ENCODE measurements around the gene CD81. TPM values are rescaled to one million over a fixed set of nuclear protein-coding genes. Genes with fewer than 3 reads are reported as not detected.
A peak's percentile ranks its signal among the peaks of the same experiment; 100 is the strongest.

Gene CD81
- total RNA-seq, 5 donors from 2014 or later (not counting 1 experiment from before 2014, with no cell fraction given) = 124 to 213 (median 146) TPM

DNA sequence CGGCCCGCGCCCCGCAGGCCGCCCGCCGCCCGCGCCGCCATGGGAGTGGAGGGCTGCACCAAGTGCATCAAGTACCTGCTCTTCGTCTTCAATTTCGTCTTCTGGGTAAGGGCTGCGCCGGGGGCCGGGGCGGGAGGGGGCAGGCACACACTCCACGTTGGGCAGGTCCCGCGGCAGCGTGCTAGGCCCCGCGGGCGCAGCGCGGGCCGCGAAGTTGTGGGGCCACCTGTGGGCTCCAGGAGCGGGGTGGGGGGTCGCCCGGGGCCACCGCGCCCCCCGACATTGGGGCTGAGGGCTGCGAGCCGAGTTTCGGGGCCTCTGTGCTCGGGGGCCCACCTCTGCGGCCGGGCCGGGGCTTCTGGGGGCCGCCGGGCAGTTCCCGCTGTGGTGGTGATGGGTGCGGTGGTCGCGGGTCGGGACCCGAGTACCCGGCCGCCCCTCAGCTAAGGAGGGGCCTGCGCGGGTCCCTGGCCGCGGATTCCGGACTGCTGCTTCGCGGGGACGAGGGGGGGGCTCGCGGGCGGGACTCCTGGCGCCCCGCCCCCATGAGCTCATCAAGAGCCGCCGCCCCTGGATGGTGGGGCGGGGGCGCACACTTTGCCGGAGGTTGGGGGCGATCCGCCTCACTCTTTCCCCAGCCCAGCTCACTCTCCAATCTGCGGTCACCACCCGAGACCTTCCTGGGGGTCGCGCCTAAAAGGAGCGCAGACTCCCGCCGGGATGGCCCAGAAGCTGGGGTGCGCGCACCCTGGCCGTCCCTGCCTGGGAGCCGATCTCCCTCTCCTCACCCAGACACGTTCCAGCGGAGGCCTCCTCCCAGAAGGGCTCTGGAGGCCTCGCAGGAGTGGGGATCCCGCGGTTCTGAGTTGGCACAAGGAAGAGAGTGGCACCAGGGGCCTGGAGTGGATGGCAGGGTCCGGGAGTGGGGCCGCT, 667 bp downstream of the CD81 start:
- Histone ChIP-seq H3K4me1 (ENCODE audit: control insufficient read depth in 1 of 2, extremely low read depth in 1 of 2, insufficient read depth in 2 of 2, low read length in 2 of 2) (peaks cover 6 to 56% of the 10 kb centered on the region in 2 experiments), H3K9me3 (no peaks in the 10 kb centered on the region), H3K4me3 (ENCODE audit: control insufficient read depth in 1 of 2, extremely low read depth in 1 of 2, low read length in 1 of 2) (peak overlapping the region; percentile 71 to 86), H3K36me3 (ENCODE audit: control insufficient read depth in 2 of 2, extremely low read depth in 1 of 2, insufficient read depth in 1 of 2, low read length in 1 of 2) (peaks cover 8 to 9% of the 10 kb centered on the region in 2 donors), H3K27ac (ENCODE audit: low read length) (peak overlapping the region; percentile 45), H3K27me3 (replicated peaks in 1 of 2; ENCODE audit: control insufficient read depth in 2 of 2, extremely low read depth in 1 of 2, insufficient read depth in 2 of 2, low read length in 1 of 2) (peaks cover 0 to 4% of the 10 kb centered on the region in 2 experiments)
- ChIA-PET CTCF (interaction anchor here (0.6 to 2.3 kb wide), 4 partner anchors 10 to 1035 kb away, joined by 3 to 6 read pairs (median 4); partner anchors contain the start of gene TSSC4 (in 1 of the 2)), POLR2A (interaction anchor here (0.6 to 1.5 kb wide), 5 partner anchors 9 to 910 kb away, joined by 3 to 5 read pairs (median 3); no protein-coding TSS in a partner anchor)
- Mint-ChIP-seq H3K36me3 (peaks cover 2% of the 10 kb centered on the region), H3K4me3 (peak overlapping the region; percentile 77 to 85 (median 81)), H3K9me3 (no peaks in the 10 kb centered on the region), H3K27ac (peak overlapping the region; percentile 79 to 81), H3K27me3 (no peaks in the 10 kb centered on the region), H3K4me1 (peaks cover 12 to 48% (median 37%) of the 10 kb centered on the region in 3 donors)
- DNase-seq (peak in 23 of 35 experiments; percentile 26 to 70 (median 50)), ATAC-seq (replicated peaks in 1 of 4) (peak; percentile 38 to 59 (median 55))
- WGBS (ENCODE audit: insufficient coverage) = under 1% methylated on average over 74 of the region's 88 CpGs

- no peak for DNase-seq
- Histone ChIP-seq H3K9me3 (no peaks in the 10 kb centered on the region), H3K27me3 (replicated peaks in 1 of 2; ENCODE audit: control insufficient read depth in 2 of 2, extremely low read depth in 1 of 2, insufficient read depth in 2 of 2, low read length in 1 of 2) (peaks cover 0 to 4% of the 10 kb centered on the region in 2 experiments), H3K36me3 (ENCODE audit: control insufficient read depth in 2 of 2, extremely low read depth in 1 of 2, insufficient read depth in 1 of 2, low read length in 1 of 2) (peaks cover 8 to 9% of the 10 kb centered on the region in 2 donors), H3K4me3 (ENCODE audit: control insufficient read depth in 1 of 2, extremely low read depth in 1 of 2, low read length in 1 of 2) (peak overlapping the region; percentile 71 to 86), H3K4me1 (ENCODE audit: control insufficient read depth in 1 of 2, extremely low read depth in 1 of 2, insufficient read depth in 2 of 2, low read length in 2 of 2) (peaks cover 6 to 64% of the 10 kb centered on the region in 2 experiments), H3K27ac (ENCODE audit: low read length) (peak overlapping the region; percentile 45)
- no peak for ATAC-seq (replicated peaks in 1 of 4)
- CTCF ChIA-PET = interaction anchor here in 1 of 2 donors (1.4 to 2.3 kb wide), 2 partner anchors 9 to 22 kb away, joined by 4 to 6 read pairs; partner anchors contain the start of gene TSSC4
- H3K9me3 Mint-ChIP-seq = no peaks in the 10 kb centered on the region
- POLR2A ChIA-PET = interaction anchor here (0.6 to 1.5 kb wide), 4 partner anchors 8 to 911 kb away, joined by 3 to 5 read pairs (median 3); no protein-coding TSS in a partner anchor
- peaks cover 2% of the 10 kb centered on the region for H3K36me3 Mint-ChIP-seq
- 32% methylated on average over 20 of the region's 23 CpGs for WGBS (ENCODE audit: insufficient coverage)
- H3K4me3 Mint-ChIP-seq = peak overlapping the region; percentile 77 to 85 (median 81)
- peaks cover 18 to 53% (median 41%) of the 10 kb centered on the region in 3 donors for H3K4me1 Mint-ChIP-seq
- H3K27me3 Mint-ChIP-seq = no peaks in the 10 kb centered on the region
- H3K27ac Mint-ChIP-seq = peak overlapping the region; percentile 79 to 81
Measured at GRCh38 chr11:2378527-2379210, 1.6 kb downstream of the CD81 start.

DNA sequence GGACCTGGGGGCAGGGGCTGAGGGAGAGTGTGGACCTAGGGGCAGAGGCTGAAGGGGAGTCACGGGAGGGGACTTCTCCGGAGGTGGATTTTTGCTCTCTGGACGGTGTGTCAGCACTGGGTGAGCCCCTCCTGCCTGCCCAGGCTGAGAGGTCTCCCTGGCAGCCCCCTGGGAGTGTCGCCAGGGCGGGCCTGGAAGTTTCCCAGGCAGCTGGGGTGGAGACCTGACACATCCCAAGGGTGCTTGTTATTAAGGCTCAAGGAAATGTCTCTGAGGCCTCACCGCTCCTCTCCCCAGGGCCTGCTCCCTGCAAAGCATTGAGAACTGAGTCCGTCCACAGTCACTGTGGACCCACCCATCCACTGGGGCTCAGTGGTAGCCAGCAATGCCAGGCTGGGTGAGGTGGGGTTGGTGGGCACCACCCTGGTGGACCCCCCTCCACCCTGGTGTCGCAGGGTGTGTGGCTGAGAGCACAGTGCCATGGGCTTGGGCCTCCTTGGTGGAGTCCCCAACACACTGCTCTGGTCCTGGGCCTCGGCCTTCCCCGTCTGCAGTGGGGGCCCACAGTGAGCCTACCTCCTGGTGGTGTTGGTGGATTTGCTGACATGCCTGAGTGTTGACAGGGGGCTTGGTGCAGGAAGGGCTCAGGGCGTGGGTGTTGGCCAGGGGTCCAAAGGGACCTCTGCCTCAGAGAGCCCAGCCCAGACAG, 2.5 kb downstream of the CD81 start:
- Histone ChIP-seq H3K4me1 (ENCODE audit: control insufficient read depth in 1 of 2, extremely low read depth in 1 of 2, insufficient read depth in 2 of 2, low read length in 2 of 2) (peaks cover 6 to 73% of the 10 kb centered on the region in 2 experiments), H3K4me3 (ENCODE audit: control insufficient read depth in 1 of 2, extremely low read depth in 1 of 2, low read length in 1 of 2) (no peak overlapping the region), H3K36me3 (ENCODE audit: control insufficient read depth in 2 of 2, extremely low read depth in 1 of 2, insufficient read depth in 1 of 2, low read length in 1 of 2) (peaks cover 8 to 9% of the 10 kb centered on the region in 2 donors), H3K9me3 (no peaks in the 10 kb centered on the region), H3K27me3 (replicated peaks in 1 of 2; ENCODE audit: control insufficient read depth in 2 of 2, extremely low read depth in 1 of 2, insufficient read depth in 2 of 2, low read length in 1 of 2) (peaks cover 0 to 4% of the 10 kb centered on the region in 2 experiments), H3K27ac (ENCODE audit: low read length) (peak overlapping the region; percentile 18)
- peak overlapping the region; percentile 23 to 64 for H3K27ac Mint-ChIP-seq
- H3K27me3 Mint-ChIP-seq = no peaks in the 10 kb centered on the region
- no peak for ATAC-seq (replicated peaks in 1 of 4)
- no peaks in the 10 kb centered on the region for H3K9me3 Mint-ChIP-seq
- POLR2A ChIA-PET = no interaction called here
- 74% methylated on average over 9 of the region's 11 CpGs for WGBS (ENCODE audit: insufficient coverage)
- no peak for DNase-seq
- H3K36me3 Mint-ChIP-seq = peaks cover 2% of the 10 kb centered on the region
- peaks cover 28 to 60% (median 47%) of the 10 kb centered on the region in 3 donors for H3K4me1 Mint-ChIP-seq
- CTCF ChIA-PET = no interaction called here
- H3K4me3 Mint-ChIP-seq = peak overlapping the region in 2 of 3 donors; percentile 53 to 81

GRCh38 chr11:2380396-2380795, 3.3 kb downstream of the CD81 start:
- no peak overlapping the region for H3K4me3 ChIP-seq (ENCODE audit: control insufficient read depth in 1 of 2, extremely low read depth in 1 of 2, low read length in 1 of 2)
- peaks cover 0 to 4% of the 10 kb centered on the region in 2 experiments for H3K27me3 ChIP-seq (replicated peaks in 1 of 2; ENCODE audit: control insufficient read depth in 2 of 2, extremely low read depth in 1 of 2, insufficient read depth in 2 of 2, low read length in 1 of 2)
- peaks cover 8 to 9% of the 10 kb centered on the region in 2 donors for H3K36me3 ChIP-seq (ENCODE audit: control insufficient read depth in 2 of 2, extremely low read depth in 1 of 2, insufficient read depth in 1 of 2, low read length in 1 of 2)
- H3K4me3 Mint-ChIP-seq = peak overlapping the region; percentile 6 to 81 (median 31)
- H3K27me3 Mint-ChIP-seq = no peaks in the 10 kb centered on the region
- H3K4me1 Mint-ChIP-seq = peaks cover 30 to 68% (median 55%) of the 10 kb centered on the region in 3 donors
- POLR2A ChIA-PET = no interaction called here
- peaks cover 6 to 80% of the 10 kb centered on the region in 2 experiments for H3K4me1 ChIP-seq (ENCODE audit: control insufficient read depth in 1 of 2, extremely low read depth in 1 of 2, insufficient read depth in 2 of 2, low read length in 2 of 2)
- 89% methylated on average over 12 of the region's 13 CpGs for WGBS (ENCODE audit: insufficient coverage)
- CTCF ChIA-PET = no interaction called here
- no peaks in the 10 kb centered on the region for H3K9me3 Mint-ChIP-seq
- H3K9me3 ChIP-seq = no peaks in the 10 kb centered on the region
- peak overlapping the region; percentile 23 to 73 for H3K27ac Mint-ChIP-seq
- no peak overlapping the region for H3K27ac ChIP-seq (ENCODE audit: low read length)
- DNase-seq (no peak), ATAC-seq (replicated peaks in 1 of 4) (no peak)
- peaks cover 2% of the 10 kb centered on the region for H3K36me3 Mint-ChIP-seq

GRCh38 chr11:2380807-2381350, 3.8 kb downstream of the CD81 start:
- H3K27me3 ChIP-seq (replicated peaks in 1 of 2; ENCODE audit: control insufficient read depth in 2 of 2, extremely low read depth in 1 of 2, insufficient read depth in 2 of 2, low read length in 1 of 2) = peaks cover 0 to 4% of the 10 kb centered on the region in 2 experiments
- DNase-seq (peak in 2 of 35 experiments; percentile 18 to 45), ATAC-seq (replicated peaks in 1 of 4) (no peak)
- WGBS (ENCODE audit: insufficient coverage) = 78% methylated on average over 19 of the region's 20 CpGs
- ChIA-PET CTCF (no interaction called here), POLR2A (no interaction called here)
- H3K4me1 ChIP-seq (ENCODE audit: control insufficient read depth in 1 of 2, extremely low read depth in 1 of 2, insufficient read depth in 2 of 2, low read length in 2 of 2) = peaks cover 6 to 85% of the 10 kb centered on the region in 2 experiments
- Mint-ChIP-seq H3K9me3 (no peaks in the 10 kb centered on the region), H3K4me1 (peaks cover 35 to 70% (median 59%) of the 10 kb centered on the region in 3 donors), H3K4me3 (peak overlapping the region in 2 of 3 donors; percentile 31 to 81), H3K27me3 (no peaks in the 10 kb centered on the region), H3K27ac (peak overlapping the region; percentile 48 to 73), H3K36me3 (peaks cover 5% of the 10 kb centered on the region)
- H3K27ac ChIP-seq (ENCODE audit: low read length) = no peak overlapping the region
- peaks cover 8 to 9% of the 10 kb centered on the region in 2 donors for H3K36me3 ChIP-seq (ENCODE audit: control insufficient read depth in 2 of 2, extremely low read depth in 1 of 2, insufficient read depth in 1 of 2, low read length in 1 of 2)
- no peaks in the 10 kb centered on the region for H3K9me3 ChIP-seq
- H3K4me3 ChIP-seq (ENCODE audit: control insufficient read depth in 1 of 2, extremely low read depth in 1 of 2, low read length in 1 of 2) = no peak overlapping the region
